ENCODE data around the gene FIGNL1.

Gene FIGNL1

DNA sequence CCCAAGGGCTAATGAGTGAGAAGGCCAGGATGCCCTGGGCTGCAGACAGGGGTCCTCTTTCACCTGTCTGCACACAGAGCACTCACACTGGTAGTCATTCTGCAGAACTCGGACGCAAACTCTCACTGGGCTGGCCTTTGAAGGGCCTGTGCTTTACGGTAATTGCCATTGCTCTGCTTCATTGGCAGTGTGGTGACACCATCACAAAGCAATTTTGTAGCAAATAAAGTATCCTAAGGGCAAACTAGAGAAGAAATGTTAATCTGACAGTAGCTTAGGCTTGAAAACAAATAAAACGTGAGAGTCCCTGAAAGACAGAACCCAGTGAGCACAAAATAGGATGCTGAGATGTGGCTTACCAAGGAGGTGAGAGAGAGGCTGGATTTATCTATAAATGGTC is 30.6 kb upstream of the FIGNL1 start:
- no peak overlapping the region for H3K4me3 ChIP-seq (replicated peaks; ENCODE audit: insufficient read depth, low read length)
- no peak overlapping the region for H3K27ac ChIP-seq (replicated peaks)
- DNase-seq (ENCODE audit: low read depth in 1 of 2, low spot score in 1 of 2): no peak
- no peak for TF ChIP-seq POLR2AphosphoS5 (IDR thresholded peaks at IDR 0.05; ENCODE audit: low read depth)
- no peak for TF ChIP-seq GABPA (IDR thresholded peaks at IDR 0.05; ENCODE audit: low read depth)
- TF ChIP-seq SPI1 (IDR thresholded peaks at IDR 0.05; ENCODE audit: borderline replicate concordance, low read depth): no peak
- TF ChIP-seq, protein P1, sequence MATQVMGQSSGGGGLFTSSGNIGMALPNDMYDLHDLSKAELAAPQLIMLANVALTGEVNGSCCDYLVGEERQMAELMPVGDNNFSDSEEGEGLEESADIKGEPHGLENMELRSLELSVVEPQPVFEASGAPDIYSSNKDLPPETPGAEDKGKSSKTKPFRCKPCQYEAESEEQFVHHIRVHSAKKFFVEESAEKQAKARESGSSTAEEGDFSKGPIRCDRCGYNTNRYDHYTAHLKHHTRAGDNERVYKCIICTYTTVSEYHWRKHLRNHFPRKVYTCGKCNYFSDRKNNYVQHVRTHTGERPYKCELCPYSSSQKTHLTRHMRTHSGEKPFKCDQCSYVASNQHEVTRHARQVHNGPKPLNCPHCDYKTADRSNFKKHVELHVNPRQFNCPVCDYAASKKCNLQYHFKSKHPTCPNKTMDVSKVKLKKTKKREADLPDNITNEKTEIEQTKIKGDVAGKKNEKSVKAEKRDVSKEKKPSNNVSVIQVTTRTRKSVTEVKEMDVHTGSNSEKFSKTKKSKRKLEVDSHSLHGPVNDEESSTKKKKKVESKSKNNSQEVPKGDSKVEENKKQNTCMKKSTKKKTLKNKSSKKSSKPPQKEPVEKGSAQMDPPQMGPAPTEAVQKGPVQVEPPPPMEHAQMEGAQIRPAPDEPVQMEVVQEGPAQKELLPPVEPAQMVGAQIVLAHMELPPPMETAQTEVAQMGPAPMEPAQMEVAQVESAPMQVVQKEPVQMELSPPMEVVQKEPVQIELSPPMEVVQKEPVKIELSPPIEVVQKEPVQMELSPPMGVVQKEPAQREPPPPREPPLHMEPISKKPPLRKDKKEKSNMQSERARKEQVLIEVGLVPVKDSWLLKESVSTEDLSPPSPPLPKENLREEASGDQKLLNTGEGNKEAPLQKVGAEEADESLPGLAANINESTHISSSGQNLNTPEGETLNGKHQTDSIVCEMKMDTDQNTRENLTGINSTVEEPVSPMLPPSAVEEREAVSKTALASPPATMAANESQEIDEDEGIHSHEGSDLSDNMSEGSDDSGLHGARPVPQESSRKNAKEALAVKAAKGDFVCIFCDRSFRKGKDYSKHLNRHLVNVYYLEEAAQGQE (IDR thresholded peaks at IDR 0.05; ENCODE audit: insufficient replicate concordance, low read depth): no peak
- TF ChIP-seq, protein P2, sequence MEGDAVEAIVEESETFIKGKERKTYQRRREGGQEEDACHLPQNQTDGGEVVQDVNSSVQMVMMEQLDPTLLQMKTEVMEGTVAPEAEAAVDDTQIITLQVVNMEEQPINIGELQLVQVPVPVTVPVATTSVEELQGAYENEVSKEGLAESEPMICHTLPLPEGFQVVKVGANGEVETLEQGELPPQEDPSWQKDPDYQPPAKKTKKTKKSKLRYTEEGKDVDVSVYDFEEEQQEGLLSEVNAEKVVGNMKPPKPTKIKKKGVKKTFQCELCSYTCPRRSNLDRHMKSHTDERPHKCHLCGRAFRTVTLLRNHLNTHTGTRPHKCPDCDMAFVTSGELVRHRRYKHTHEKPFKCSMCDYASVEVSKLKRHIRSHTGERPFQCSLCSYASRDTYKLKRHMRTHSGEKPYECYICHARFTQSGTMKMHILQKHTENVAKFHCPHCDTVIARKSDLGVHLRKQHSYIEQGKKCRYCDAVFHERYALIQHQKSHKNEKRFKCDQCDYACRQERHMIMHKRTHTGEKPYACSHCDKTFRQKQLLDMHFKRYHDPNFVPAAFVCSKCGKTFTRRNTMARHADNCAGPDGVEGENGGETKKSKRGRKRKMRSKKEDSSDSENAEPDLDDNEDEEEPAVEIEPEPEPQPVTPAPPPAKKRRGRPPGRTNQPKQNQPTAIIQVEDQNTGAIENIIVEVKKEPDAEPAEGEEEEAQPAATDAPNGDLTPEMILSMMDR (IDR thresholded peaks at IDR 0.05; ENCODE audit: insufficient read depth, low read length): no peak
- H3K27me3 ChIP-seq (ENCODE audit: insufficient read depth, poor library complexity, severe bottlenecking): peaks cover under 1% of the 10 kb centered on the region

- no peak for TF ChIP-seq SPI1 (IDR thresholded peaks at IDR 0.05; ENCODE audit: borderline replicate concordance, low read depth)
- no peak for TF ChIP-seq GABPA (IDR thresholded peaks at IDR 0.05; ENCODE audit: low read depth)
- TF ChIP-seq, protein P1 (IDR thresholded peaks at IDR 0.05; ENCODE audit: insufficient replicate concordance, low read depth): no peak
- no peak for TF ChIP-seq POLR2AphosphoS5 (IDR thresholded peaks at IDR 0.05; ENCODE audit: low read depth)
- TF ChIP-seq, protein P2 (IDR thresholded peaks at IDR 0.05; ENCODE audit: insufficient read depth, low read length): no peak
- Histone ChIP-seq H3K27ac (replicated peaks) (no peak overlapping the region), H3K27me3 (ENCODE audit: insufficient read depth, poor library complexity, severe bottlenecking) (no peaks in the 10 kb centered on the region), H3K4me3 (replicated peaks; ENCODE audit: insufficient read depth, low read length) (no peak overlapping the region)
- DNase-seq (ENCODE audit: low read depth in 1 of 2, low spot score in 1 of 2): no peak
Observed at GRCh38 chr7:50479743-50480517, 29.8 kb upstream of the FIGNL1 start.

GRCh38 chr7:50477640-50478039 is 27.5 kb upstream of the FIGNL1 start:
- DNase-seq (ENCODE audit: low read depth in 1 of 2, low spot score in 1 of 2): no peak
- Histone ChIP-seq H3K27me3 (ENCODE audit: insufficient read depth, poor library complexity, severe bottlenecking) (peaks cover 3% of the 10 kb centered on the region), H3K27ac (replicated peaks) (no peak overlapping the region), H3K4me3 (replicated peaks; ENCODE audit: insufficient read depth, low read length) (no peak overlapping the region)
- TF ChIP-seq GABPA (IDR thresholded peaks at IDR 0.05; ENCODE audit: low read depth): no peak
- TF ChIP-seq, protein P1 (IDR thresholded peaks at IDR 0.05; ENCODE audit: insufficient replicate concordance, low read depth): no peak
- no peak for TF ChIP-seq POLR2AphosphoS5 (IDR thresholded peaks at IDR 0.05; ENCODE audit: low read depth)
- TF ChIP-seq, protein P2 (IDR thresholded peaks at IDR 0.05; ENCODE audit: insufficient read depth, low read length): no peak
- TF ChIP-seq SPI1 (IDR thresholded peaks at IDR 0.05; ENCODE audit: borderline replicate concordance, low read depth): no peak

Data from HL-60 (cell line).